Measurements from ENCODE around the gene RPH3AL.
"Not testable (repeated sequence)": the region's sequence is repeated elsewhere in the genome, so short reads cannot be mapped to it uniquely, and the experiment has no call there.

Gene RPH3AL

GRCh38 chr17:273981-274832, 78.4 kb downstream of the RPH3AL start:
- ATAC-seq, result no peak
- TF ChIP-seq ZNF70 (CRISPR knock-in tag; IDR thresholded peaks at IDR 0.05) (no peak), SNAI2 (CRISPR knock-in tag; IDR thresholded peaks at IDR 0.05) (no peak), PPARA (CRISPR knock-in tag; IDR thresholded peaks at IDR 0.05; ENCODE audit: borderline replicate concordance) (no peak), CSRNP3 (CRISPR knock-in tag; IDR thresholded peaks at IDR 0.05) (no peak), TCF4 (CRISPR knock-in tag; IDR thresholded peaks at IDR 0.05; ENCODE audit: borderline replicate concordance) (no peak), PATZ1 (CRISPR knock-in tag; IDR thresholded peaks at IDR 0.05; ENCODE audit: borderline replicate concordance) (no peak), ARNTL (CRISPR knock-in tag; IDR thresholded peaks at IDR 0.05; ENCODE audit: borderline replicate concordance, low read depth) (no peak), RARB (CRISPR knock-in tag; IDR thresholded peaks at IDR 0.05) (no peak)

- ATAC-seq, result not testable (repeated sequence)
These were observed 79.8 kb downstream of the RPH3AL start for GRCh38 chr17:272856-273255.

GRCh38 chr17:271928-272623, 80.5 kb downstream of the RPH3AL start:
- not testable (repeated sequence) for ATAC-seq

DNA sequence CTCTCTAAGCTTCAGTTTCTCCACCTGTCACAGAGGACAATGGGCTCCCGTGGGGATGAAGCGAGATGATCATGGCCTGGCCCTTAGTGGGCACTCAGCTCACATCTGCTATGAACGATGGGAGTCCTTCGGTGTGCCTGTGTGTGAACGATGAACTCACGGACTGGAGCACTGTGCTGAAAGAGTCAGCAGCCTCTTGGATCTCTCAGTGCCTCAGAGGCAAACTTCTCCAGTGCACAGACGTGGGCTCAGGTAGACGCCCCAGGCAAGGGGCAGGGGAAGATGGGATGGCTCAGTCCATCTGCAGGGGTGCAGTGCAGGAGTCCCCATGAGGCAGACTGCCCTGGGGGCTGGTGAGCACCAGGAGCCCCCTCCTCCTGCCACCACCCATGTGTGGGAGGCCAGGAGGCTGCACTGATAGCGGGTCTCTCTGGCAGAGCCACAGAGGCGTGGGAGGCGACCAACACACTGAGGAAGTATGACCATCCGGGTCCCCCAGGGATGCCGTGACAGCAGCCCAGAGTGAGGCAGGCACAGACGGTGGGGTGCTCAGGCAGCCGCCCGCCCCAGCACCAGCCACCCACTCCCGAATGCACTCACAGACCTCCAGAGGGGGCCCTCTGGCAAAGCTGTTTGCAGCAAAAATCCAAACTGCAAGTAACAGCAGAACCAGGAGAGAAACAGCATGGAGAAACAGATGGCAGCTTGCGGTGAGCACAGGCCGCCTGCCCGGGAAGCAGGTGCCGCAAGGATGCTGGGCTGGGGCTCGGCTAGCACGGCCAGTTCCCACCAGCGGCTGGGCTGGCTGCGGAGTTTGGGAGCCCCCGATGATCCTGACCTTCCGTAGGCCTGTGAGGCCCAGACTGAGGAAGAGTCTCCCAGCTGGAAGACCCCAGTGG, 82.7 kb downstream of the RPH3AL start:
- ATAC-seq, result no peak
- TF ChIP-seq ARNTL (CRISPR knock-in tag; IDR thresholded peaks at IDR 0.05; ENCODE audit: borderline replicate concordance, low read depth), result no peak
- TF ChIP-seq ESRRG (CRISPR knock-in tag; IDR thresholded peaks at IDR 0.05), result no peak
- TF ChIP-seq, protein P1, sequence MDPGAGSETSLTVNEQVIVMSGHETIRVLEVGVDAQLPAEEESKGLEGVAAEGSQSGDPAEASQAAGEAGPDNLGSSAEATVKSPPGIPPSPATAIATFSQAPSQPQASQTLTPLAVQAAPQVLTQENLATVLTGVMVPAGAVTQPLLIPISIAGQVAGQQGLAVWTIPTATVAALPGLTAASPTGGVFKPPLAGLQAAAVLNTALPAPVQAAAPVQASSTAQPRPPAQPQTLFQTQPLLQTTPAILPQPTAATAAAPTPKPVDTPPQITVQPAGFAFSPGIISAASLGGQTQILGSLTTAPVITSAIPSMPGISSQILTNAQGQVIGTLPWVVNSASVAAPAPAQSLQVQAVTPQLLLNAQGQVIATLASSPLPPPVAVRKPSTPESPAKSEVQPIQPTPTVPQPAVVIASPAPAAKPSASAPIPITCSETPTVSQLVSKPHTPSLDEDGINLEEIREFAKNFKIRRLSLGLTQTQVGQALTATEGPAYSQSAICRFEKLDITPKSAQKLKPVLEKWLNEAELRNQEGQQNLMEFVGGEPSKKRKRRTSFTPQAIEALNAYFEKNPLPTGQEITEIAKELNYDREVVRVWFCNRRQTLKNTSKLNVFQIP (CRISPR knock-in tag; IDR thresholded peaks at IDR 0.05; ENCODE audit: borderline replicate concordance, low read depth), result no peak
- TF ChIP-seq PATZ1 (CRISPR knock-in tag; IDR thresholded peaks at IDR 0.05; ENCODE audit: borderline replicate concordance), result no peak
- no peak for TF ChIP-seq ZC3H10 (CRISPR knock-in tag; IDR thresholded peaks at IDR 0.05)
- no peak for TF ChIP-seq ZNF565 (CRISPR knock-in tag; conservative IDR thresholded peaks at IDR 0.05; ENCODE audit: low read depth)
- TF ChIP-seq OSR1 (CRISPR knock-in tag; IDR thresholded peaks at IDR 0.05), result no peak
- TF ChIP-seq GLIS3 (CRISPR knock-in tag; IDR thresholded peaks at IDR 0.05), result no peak
- no peak for TF ChIP-seq ZFP3 (CRISPR knock-in tag; IDR thresholded peaks at IDR 0.05)
- TF ChIP-seq RARB (CRISPR knock-in tag; IDR thresholded peaks at IDR 0.05), result no peak
- TF ChIP-seq BACH2 (CRISPR knock-in tag; IDR thresholded peaks at IDR 0.05; ENCODE audit: borderline replicate concordance), result no peak
- TF ChIP-seq CSRNP3 (CRISPR knock-in tag; IDR thresholded peaks at IDR 0.05), result no peak
- TF ChIP-seq, protein P2, sequence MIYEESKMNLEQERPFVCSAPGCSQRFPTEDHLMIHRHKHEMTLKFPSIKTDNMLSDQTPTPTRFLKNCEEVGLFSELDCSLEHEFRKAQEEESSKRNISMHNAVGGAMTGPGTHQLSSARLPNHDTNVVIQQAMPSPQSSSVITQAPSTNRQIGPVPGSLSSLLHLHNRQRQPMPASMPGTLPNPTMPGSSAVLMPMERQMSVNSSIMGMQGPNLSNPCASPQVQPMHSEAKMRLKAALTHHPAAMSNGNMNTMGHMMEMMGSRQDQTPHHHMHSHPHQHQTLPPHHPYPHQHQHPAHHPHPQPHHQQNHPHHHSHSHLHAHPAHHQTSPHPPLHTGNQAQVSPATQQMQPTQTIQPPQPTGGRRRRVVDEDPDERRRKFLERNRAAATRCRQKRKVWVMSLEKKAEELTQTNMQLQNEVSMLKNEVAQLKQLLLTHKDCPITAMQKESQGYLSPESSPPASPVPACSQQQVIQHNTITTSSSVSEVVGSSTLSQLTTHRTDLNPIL (CRISPR knock-in tag; IDR thresholded peaks at IDR 0.05; ENCODE audit: low read depth), result no peak
- no peak for TF ChIP-seq TOX (CRISPR knock-in tag; IDR thresholded peaks at IDR 0.05; ENCODE audit: borderline replicate concordance)
- TF ChIP-seq TCF4 (CRISPR knock-in tag; IDR thresholded peaks at IDR 0.05; ENCODE audit: borderline replicate concordance), result no peak
- TF ChIP-seq ZFP30 (CRISPR knock-in tag; IDR thresholded peaks at IDR 0.05), result no peak
